Measurements from ENCODE around the gene OARD1.
"Not testable (repeated sequence)": the region's sequence is repeated elsewhere in the genome, so short reads cannot be mapped to it uniquely, and the experiment has no call there.

Gene OARD1

DNA sequence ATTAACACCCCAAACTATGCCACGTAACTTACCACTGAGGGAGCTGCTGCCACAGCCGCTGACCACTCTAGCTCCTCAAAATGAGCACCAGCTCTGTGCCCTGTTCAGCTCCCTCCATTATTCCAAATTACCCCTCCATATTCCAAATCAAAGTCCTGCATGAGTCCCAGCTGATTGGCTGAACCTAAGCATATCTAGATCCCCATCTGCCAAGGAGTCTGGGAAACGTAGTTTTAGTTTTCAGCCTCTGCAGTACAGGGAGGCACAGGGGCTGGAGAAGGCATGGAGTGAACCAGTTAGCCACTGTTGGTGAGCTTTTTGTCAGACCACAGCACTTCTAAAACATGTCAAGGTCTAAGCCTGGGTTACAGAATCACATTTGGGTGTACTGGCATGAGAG lies 49.0 kb downstream of the OARD1 start:
- TF ChIP-seq, protein P1, sequence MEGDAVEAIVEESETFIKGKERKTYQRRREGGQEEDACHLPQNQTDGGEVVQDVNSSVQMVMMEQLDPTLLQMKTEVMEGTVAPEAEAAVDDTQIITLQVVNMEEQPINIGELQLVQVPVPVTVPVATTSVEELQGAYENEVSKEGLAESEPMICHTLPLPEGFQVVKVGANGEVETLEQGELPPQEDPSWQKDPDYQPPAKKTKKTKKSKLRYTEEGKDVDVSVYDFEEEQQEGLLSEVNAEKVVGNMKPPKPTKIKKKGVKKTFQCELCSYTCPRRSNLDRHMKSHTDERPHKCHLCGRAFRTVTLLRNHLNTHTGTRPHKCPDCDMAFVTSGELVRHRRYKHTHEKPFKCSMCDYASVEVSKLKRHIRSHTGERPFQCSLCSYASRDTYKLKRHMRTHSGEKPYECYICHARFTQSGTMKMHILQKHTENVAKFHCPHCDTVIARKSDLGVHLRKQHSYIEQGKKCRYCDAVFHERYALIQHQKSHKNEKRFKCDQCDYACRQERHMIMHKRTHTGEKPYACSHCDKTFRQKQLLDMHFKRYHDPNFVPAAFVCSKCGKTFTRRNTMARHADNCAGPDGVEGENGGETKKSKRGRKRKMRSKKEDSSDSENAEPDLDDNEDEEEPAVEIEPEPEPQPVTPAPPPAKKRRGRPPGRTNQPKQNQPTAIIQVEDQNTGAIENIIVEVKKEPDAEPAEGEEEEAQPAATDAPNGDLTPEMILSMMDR (IDR thresholded peaks at IDR 0.05; ENCODE audit: control insufficient read depth, insufficient read depth, low read depth, low read length, missing control alignments), result no peak
- no peak overlapping the region for H3K4me3 ChIP-seq (ENCODE audit: control insufficient read depth, low read depth, low read length)
- DNase-seq (ENCODE audit: low read depth), result no peak

DNA sequence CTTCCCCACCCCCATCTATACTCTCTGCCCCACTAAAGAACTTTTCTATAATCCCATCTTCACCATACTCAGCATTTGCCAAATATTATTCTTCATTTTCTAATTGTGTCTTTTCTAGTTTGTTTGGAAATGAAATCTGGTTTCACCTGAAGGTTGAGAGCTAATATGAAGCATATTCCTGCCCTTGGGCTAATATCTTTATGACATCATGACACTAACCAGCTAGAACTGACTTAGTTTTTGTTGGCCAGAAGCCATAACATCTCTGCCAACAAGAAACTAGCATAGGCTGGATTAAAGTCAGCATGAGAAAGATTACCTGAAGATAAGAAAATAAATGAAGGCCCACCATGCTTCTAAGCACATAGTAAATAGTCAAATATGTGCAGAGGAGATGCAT lies 49.9 kb downstream of the OARD1 start:
- no peak for DNase-seq (ENCODE audit: low read depth)
- TF ChIP-seq, protein P1 (IDR thresholded peaks at IDR 0.05; ENCODE audit: control insufficient read depth, insufficient read depth, low read depth, low read length, missing control alignments), result no peak
- no peak overlapping the region for H3K4me3 ChIP-seq (ENCODE audit: control insufficient read depth, low read depth, low read length)

DNA sequence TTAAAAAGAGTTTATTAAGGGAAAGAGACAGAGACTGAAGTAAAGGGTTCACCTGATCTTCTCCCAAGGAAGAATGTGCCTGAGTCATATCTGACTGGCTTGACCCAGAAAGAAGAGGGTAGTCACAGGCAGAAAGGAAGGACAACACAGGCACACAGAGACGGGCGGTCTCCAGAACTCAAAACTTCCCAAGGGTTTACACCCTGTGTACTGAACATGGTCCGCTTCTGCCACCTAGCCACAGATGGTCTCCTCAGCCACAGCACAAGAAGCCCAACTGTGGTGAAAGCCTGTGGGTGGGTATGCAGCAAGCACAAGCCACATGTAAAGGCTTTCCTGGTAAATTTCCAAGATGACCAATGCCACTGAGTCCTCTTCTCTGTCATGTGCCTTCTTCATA lies 50.3 kb downstream of the OARD1 start:
- TF ChIP-seq, protein P1 (IDR thresholded peaks at IDR 0.05; ENCODE audit: control insufficient read depth, insufficient read depth, low read depth, low read length, missing control alignments), result peak; percentile 76

DNA sequence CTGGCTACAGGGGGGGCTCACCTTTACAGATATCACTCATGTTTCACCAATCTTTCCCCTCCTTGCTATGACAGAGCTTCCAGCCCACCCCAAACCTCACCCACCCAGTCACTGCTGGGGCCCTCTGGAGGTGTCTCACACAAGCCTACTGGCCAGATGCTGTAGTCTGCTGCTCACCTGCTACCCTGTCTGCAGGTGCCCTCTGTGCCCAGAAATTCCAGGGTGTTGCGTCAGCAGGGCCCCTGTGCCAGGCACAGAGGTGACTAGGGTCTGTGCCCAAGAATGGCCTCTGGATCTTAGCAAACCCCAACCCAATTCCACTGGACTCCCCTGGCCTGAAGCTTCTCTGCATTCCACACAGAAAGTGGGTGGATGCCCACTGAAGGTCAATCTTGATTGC lies 54.5 kb downstream of the OARD1 start:
- DNase-seq (ENCODE audit: low read depth), result no peak
- TF ChIP-seq, protein P1 (IDR thresholded peaks at IDR 0.05; ENCODE audit: control insufficient read depth, insufficient read depth, low read depth, low read length, missing control alignments), result no peak
- no peak overlapping the region for H3K4me3 ChIP-seq (ENCODE audit: control insufficient read depth, low read depth, low read length)

More for the DNA sequence above, 50.3 kb downstream of the OARD1 start:
- DNase-seq (ENCODE audit: low read depth), result peak; percentile 35
- H3K4me3 ChIP-seq (ENCODE audit: control insufficient read depth, low read depth, low read length), result no peak overlapping the region

DNA sequence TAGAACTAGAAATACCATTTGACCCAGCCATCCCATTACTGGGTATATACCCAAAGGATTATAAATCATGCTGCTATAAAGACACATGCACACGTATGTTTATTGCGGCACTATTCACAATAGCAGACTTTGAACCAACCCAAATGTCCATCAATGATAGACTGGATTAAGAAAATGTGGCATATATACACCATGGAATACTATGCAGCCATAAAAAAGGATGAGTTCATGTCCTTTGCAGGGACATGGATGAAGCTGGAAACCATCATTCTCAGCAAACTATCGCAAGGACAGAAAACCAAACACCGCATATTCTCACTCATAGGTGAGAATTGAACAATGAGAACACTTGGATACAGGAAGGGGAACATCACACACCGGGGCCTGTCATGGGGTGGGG lies 56.3 kb downstream of the OARD1 start:
- H3K4me3 ChIP-seq (ENCODE audit: control insufficient read depth, low read depth, low read length); DNase-seq (ENCODE audit: low read depth): not testable (repeated sequence)

DNA sequence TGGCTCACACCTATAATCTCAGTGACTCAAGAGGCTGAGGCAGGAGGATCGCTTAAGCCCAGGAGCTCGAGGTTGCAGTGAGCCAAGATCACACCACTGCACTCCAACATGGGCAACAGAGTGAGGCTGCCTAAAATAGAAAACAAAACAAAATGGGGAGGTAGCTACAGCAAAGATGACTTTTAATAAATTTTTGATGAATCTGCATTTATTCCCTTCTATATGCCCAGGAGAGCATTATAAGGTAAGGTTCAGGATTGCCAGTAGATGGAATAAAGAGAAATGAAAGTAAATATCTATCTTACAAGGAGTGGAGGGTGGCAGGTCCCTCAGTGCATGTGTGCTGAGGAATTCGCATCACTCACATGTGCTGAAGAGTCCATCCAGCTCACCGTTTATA lies 57.4 kb downstream of the OARD1 start:
- H3K4me3 ChIP-seq (ENCODE audit: control insufficient read depth, low read depth, low read length), result no peak overlapping the region
- no peak for DNase-seq (ENCODE audit: low read depth)
- TF ChIP-seq, protein P1 (IDR thresholded peaks at IDR 0.05; ENCODE audit: control insufficient read depth, insufficient read depth, low read depth, low read length, missing control alignments), result no peak

Data from AG09309 (cell line).